HEK293T (cell line): Measurements from ENCODE around the gene TERB1.

ENCODE experiments used
- CTBP1 ChIP-seq: fragments of 450-650 bp; IDR thresholded peaks from 2 replicates; pipeline ENCODE4 v1.6.1; 2016; ENCODE audit warnings: borderline replicate concordance
- ELF4 ChIP-seq: fragments of 450-650 bp; IDR thresholded peaks from 2 replicates; pipeline ENCODE4 v1.6.1; 2017; ENCODE audit warnings: antibody characterized with exemption
- FOXA1 ChIP-seq: fragments of 450-650 bp; IDR thresholded peaks from 2 replicates; pipeline ENCODE4 v1.6.1; 2016; ENCODE audit warnings: mild to moderate bottlenecking
- SP1 ChIP-seq: fragments of 450-650 bp; IDR thresholded peaks from 2 replicates; pipeline ENCODE4 v1.6.1; 2017
- TF ChIP-seq, protein P1 (sequence below): fragments of 450-650 bp; IDR thresholded peaks from 2 replicates; pipeline ENCODE4 v1.6.1; 2016

DNA sequence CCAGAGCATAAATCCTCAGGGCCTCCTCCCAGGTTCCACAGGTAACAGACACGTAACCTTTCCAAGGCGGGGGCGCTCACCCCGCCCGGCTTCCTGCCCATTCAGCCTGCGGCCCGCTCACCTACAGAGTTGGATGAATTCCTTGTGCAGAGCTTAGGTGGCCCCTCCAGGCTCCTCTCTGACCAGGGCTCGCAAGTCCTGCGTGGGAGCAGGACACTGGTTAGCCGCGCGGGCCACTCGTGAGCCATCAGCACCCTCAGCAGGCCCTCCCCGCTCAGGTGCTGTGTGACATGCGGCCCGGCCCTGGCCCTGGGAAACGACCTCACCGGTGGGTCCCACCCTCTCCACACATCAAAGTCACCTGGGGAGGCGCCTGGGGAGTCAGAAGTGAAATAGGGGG is 528 bp downstream of the TERB1 start:
- no peak for TF ChIP-seq ELF4
- no peak for TF ChIP-seq FOXA1
- TF ChIP-seq SP1 = no peak
- TF ChIP-seq CTBP1 = no peak
- TF ChIP-seq, protein P1, sequence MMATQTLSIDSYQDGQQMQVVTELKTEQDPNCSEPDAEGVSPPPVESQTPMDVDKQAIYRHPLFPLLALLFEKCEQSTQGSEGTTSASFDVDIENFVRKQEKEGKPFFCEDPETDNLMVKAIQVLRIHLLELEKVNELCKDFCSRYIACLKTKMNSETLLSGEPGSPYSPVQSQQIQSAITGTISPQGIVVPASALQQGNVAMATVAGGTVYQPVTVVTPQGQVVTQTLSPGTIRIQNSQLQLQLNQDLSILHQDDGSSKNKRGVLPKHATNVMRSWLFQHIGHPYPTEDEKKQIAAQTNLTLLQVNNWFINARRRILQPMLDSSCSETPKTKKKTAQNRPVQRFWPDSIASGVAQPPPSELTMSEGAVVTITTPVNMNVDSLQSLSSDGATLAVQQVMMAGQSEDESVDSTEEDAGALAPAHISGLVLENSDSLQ = no peak
